ENCODE measurements around the gene IL17RB.

IL17RB gene

DNA sequence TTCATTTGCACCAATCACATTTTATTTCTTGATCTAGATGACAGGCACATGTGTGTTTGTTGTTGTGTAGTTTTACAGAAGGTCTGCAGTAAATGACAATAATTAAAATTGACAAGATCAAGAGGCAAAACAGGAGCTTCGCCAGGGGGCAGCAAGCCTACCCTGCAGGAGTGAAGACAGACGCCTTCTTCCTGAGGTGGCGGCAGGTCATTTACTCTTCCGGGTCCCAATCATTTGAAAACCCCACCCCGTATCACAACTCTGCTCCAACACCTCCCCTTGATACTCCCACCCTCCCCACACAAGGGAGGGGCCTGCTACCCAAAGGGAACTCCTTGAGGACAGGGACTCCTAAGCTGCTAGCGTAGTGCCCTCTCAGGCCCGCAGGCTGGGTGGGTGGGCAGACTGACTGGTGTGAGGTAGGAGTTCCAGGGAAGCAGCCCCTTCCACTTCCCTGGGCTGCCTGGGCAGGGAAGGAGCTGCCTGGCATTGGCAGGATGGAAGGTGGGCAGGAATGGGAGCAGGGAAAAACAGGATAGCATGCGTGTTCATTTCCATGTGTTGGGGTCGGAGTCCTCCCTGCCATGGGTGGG, 13.2 kb upstream of the IL17RB start:
- no peak for DNase-seq (ENCODE audit: low read depth)

DNA sequence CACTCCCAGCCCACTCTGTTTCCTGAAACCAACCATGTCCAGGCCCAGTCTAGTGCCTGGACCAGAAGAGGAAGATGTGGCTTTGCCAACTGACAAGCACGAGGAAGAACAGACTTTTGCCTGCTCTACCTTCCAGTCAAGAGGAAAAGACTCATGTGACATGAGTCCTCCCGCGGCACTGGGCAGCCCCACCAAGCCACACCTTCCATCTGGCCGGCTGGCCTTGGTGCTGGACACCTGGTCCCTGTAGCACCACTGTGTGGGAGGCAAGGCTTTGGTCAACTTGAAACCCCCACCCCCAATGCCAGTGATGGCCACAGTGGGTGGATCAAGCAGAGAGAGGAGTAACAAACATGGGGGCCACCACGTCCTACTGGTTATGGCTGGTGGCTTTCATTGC, 12.7 kb upstream of the IL17RB start:
- no peak for DNase-seq (ENCODE audit: low read depth)

DNA sequence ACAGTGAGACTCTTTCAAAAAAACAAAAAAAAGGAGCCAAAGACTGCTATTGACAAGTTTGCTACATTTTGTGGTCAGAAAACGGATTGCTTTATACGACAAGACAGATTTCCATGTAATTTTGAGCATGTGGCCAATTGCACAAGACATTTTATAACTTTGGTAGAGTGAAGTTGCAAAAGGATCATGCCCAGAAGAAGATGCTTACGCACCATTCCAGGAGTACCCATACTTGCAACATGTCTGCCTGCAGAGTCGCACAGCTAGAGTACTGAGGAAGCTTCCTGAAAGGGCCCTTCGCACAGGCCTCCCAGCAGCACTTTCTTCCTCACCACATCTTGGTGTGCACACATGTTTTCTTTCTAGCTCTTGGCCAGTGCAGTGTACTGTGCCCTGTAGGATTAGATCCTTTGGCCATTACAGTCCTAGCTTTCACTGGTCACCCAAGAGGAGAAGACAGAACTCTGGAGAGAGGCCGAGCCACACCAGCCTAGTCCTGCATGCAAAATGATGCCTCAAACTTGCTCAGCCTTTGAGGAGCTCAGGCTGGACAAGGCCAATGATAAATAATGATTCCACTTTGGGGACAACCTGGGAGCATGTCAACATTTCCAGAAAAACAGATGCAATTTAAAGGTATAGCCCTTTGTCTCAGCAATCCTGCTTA, 11.8 kb upstream of the IL17RB start:
- DNase-seq (ENCODE audit: low read depth): no peak

DNA sequence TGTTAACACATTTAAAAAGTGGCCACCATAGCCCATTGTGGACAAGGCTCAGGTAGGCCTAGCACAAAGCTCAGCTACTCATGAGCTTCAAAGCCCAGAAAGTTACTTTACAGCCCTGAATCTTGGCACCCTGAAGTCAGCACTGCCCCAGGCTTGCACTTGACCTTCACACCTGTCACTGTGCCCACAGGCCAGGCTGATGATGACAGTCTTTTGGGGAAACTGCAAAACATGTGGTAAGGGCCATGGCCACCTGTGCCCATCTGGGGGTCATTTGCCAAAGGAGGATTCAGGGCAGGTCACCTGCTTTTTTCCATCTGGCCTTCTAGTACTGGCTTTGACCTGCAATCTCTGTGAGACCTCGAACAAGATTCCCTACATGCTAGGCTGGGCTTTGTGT, 11.1 kb upstream of the IL17RB start:
- no peak for DNase-seq (ENCODE audit: low read depth)

DNA sequence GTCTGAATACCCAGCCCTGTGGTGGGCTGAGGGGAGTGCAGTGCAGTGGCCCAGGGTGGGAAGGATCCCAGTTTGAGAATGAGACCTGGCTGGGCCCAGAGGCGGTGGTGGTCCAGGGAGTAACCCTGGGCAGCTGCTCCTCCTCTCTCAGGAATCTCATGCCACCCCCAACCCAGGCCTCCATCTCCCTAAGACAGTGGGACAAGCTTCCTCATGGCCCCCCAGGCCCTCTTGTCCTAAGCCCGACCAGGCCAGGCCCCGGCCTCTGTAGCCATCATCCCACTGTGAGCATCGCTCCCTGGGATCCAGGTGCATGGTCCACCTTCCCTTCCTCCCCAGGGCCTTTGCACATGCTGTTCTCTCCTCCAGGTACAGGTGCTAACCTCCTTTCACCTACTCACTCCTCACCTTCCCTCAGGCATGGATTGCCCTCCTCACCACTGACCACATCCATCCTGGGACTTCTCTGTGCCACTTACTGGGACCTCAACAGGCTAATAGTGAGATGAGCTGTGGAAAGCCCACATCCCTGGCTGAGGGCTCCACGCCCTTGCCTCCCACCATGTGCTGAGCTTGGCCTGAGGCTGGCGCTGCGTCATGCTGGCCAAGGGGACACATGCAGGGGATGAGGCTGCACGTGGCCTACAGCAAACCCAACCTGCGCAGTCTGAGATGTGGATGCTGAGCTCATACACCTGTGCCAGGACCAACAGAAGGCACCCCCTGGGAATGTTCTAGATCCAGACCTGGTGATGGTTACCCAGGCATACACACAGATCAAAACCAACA, 10.1 kb upstream of the IL17RB start:
- no peak for DNase-seq (ENCODE audit: low read depth)

DNA sequence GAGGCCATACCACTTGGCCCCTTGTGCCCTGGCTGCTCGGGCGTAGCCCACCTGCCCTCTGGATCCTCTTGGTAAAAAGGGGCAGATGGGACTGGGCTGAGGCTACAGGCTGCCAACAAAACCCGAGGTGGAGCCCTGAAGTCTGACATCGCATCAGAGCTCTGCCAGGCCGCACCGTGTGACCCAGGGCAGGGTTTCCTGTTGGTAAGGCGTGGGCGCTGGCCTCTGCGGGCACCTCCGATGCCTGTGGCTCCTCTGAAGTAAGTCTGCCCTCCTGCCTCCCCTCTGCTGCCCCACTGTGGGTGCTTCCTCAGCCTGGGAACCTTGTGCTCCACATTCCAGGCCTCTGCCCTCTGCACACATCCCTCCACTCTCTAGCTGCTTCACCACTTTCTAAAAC, 9.0 kb upstream of the IL17RB start:
- no peak for DNase-seq (ENCODE audit: low read depth)

DNA sequence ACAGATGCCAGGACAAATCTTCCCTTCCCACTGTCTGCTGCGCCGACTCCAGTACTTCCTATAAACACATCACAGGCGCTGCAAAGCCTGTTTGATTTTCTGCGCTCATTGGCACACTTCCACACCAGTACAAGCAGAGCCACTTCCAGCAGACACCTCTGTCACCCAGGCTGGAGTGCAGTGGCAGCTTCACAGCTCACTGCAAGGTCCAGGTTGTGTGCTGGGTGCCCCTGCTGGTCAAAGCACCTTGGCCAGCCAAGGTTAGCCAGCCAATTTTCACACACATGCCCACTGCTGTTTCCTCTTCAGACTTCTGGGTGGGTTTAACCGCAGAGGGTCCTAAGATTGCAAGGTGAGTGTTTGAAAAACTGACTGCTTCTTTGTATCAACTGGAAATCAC, 5.1 kb upstream of the IL17RB start:
- DNase-seq (ENCODE audit: low read depth): no peak

DNA sequence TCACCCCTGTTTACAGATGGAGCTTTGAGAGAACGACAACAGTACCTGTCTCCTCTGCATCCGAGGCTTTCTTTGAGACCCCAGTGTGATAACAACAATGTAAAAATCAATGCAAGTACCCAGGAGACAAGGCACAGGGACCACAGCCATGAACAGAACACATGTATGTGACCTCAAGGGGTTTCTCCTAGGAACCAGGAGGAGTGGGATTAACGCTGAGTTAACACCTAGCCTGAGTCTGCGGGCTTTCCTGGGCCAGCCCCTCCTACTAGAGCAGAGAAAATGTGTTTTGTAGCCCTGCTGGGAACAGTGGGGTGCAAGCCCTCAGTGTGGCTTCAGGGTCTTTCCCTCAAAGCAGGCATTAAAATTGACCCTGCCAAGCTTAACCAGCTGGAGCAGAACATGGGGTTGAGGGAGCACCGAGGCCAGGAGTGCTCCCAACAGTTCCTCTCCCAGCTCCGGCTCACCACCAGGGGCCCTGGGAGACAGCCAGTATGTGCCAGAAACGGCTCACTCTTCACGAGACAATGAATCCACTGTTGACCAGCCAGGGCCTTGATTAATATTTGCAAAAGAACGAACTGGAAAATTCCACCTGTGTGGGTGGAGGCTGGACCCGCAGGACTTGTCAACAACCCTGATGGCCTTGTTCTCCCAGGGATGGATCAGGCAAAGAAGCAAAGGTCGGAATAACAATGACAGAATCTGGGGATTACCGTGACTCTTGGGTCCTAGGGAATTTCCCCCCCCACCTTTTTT, 3.8 kb upstream of the IL17RB start:
- no peak for DNase-seq (ENCODE audit: low read depth)

DNA sequence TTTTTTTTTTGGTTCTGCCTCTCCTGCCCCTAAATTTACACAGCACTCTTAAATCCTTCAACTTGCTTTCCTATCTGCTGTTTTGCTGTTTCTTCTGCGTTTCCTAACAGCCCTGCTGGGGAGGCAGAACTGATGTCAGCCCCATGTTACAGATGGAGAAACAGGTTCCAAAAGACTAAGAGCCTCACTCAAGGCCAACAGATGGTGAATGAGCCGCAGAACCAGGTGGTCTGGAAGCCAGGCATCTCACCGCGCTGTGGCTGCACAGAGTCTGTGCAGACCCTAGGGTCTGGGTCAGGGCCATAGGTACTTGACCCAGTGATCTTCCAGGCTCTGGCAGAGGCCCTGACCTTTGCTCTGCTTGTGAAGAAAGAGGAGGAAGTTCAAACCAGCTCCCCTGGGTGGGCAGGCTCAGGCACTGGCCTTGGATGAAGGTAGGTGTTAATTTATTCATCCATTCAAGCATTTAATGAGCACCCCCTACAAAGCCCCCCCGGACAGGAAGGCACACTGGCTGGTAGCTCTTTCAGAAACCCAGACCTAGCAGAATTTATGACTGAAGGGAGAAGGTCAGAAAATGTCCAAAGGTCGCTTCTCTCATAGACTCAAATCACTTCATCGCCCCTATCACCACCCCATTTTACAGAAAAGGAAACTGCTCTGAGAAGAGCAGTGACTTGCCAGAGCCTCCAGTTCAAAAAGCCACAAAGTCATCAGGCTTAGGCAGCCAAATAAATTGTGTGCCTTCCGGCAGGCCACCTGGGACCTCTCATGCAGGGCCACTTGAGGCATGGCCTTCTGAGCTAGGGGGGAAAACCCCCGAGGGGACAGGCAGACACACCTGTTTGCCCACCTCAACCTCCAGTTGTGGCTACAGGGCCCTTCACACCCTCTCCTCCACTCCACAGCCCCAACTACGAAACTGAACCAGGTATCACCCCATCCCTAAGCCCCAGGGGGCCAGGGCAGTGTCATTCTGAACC, 2.9 kb upstream of the IL17RB start:
- no peak for DNase-seq (ENCODE audit: low read depth)

DNA sequence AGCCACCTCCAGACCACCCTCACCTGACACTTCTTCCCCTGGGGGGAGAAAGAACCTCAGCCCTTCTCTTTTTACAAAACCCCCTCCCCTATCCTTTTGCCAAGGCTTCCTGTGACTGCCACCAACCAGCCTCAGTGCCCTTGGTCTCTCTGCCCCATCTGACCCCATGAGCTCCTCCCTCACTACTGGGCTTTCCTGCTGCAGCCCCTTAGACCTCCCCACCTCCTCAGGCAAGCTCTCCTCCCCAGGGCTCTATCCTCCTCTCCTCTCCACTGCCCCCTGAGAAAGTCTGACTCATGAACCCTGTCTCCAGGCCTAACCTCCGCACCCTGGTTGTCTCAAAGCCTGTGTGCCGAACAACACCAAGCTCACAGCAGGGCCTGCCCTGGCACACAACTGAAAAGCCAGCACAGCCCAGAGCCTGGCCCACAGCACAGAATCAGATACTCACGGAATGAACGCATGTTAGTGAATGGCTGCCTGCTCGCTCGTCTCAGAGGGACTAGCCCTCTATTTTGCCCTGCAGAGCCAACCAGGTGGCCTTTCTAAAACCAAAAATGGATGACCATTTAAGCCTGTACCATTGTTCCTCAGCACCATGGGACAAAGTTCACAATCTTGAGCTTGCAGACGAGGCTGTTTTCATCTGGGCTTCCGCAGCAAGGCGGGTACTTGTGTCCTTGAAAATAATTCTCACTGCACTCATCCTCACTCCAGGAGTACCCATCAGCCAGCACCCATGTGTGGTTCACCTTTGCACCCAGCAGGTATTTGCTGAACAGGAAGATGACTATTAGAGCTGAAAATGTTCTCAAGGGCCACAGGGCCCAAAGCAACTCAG, 1.9 kb upstream of the IL17RB start:
- no peak for DNase-seq (ENCODE audit: low read depth)

DNA sequence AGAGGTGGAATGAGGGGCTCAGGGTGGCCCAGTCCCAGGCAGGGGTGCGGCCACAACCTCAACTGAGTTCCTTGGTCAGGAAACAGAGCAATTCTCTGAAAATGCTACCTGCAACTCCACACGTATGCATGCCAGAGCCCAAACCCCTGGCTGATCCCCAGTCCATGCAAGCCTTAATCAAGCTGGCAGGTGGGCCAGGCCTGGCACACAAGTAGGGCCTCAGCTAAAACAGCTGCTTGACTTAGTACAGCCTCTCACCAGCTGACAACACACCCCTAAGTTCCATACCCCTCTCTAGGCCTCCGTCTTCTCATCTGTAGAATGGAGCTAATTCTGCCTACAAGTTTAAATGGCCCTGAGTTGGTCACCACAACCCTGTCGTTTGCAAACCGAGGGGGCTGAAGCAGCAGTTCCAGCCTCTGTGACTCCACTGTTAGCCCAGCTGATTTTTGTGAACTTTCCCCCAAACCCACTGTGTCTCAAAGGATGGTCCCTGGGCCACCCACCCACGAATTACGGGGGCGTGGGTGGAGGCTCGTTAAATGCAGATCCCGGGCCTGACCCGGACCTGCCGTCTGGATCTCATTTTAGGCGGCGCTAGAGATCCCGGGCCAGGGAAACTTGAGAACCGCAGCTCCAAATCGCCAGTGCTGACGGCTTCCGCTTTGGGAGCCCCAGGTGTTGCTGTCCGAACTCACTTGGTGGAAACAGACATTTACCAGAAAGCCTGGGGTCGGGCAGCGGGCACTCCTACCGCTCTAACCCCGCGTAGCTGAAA, 1.1 kb upstream of the IL17RB start:
- no peak for DNase-seq (ENCODE audit: low read depth)

DNA sequence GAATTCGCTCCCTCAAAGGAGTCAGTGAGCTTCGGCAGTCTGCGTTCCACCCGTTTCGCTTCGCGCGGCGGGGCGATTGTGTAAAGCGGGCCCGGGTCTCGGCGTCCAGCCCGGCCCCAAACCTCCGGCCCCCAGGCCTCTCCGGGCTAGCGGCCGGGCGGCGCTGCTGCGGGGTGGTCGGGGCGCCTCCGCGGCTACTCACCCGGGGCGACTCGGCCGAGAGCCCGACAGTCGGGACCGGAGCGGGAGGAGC, 561 bp upstream of the IL17RB start:
- no peak for DNase-seq (ENCODE audit: low read depth)

DNA sequence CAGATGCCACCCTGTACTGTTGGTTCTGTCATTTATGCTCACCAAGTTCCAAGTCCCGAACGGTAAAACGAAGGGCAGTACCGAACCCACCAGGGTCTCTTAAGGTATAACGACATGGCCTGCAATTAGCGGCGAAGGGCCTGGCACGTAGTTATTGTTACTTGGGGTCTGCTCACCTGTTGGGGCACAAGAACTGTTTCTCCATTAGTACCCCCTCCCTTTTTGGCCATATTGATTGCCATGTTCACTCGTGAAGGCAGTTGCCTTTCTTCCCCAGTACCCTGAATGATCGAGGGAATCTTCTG, 435 bp downstream of the IL17RB start:
- no peak for DNase-seq (ENCODE audit: low read depth)

DNA sequence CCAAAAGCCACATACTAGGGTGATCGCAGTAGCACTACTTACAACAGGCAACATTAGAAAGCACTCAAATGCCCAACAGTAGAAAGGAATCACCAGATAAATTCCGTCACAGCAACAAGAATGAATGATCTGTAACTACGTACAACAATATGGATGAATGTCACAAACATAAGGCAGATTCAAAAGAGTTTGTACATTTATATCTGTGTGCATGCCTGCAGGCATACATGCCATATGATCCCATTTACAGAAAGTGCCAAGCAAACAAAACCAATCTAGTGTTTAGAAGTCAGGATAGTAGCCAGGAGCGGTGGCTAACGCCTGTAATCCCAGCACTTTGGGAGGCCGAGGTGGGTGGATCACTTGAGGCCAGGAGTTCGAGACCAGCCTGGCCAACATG, 3.5 kb downstream of the IL17RB start:
- no peak for DNase-seq (ENCODE audit: low read depth)

DNA sequence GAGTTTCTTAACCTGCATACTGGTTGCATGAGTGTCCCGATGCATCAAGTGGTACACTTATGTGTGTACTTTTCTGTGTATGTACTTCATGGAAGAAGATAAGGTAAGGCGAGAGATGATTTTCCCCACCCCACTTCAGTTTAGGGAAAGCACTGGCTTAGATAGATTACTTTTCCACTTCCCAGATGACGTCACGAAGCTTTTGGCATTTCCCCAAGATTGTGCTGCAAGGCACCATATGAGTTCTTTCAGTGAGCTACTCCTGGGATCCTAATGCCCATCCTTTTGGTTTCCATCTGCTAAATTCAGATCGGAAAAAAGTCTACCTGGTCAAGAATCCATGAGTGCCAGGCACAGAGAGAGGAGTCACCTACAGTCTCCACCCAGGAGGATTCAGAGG, 4.5 kb downstream of the IL17RB start:
- no peak for DNase-seq (ENCODE audit: low read depth)

DNA sequence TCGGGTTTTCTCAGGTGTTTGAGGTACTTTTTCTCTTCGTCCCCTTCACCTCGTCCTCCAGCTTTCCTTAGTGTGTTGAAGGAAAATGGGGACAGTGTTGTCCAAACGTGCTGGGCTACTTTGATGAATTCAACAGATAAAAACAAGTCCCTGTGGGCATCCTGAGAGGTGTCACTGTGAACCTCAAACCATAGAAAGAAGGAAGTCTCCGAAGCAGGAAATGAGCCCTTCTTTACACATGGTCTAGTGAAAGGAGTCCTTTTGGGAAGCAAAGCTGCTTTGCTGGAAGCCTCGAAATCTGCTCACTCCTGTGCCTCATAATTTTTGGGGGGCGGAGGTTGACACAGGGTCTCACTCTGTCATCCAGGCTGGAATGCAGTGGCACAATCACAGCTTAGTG, 10.6 kb downstream of the IL17RB start:
- DNase-seq (ENCODE audit: low read depth): no peak

DNA sequence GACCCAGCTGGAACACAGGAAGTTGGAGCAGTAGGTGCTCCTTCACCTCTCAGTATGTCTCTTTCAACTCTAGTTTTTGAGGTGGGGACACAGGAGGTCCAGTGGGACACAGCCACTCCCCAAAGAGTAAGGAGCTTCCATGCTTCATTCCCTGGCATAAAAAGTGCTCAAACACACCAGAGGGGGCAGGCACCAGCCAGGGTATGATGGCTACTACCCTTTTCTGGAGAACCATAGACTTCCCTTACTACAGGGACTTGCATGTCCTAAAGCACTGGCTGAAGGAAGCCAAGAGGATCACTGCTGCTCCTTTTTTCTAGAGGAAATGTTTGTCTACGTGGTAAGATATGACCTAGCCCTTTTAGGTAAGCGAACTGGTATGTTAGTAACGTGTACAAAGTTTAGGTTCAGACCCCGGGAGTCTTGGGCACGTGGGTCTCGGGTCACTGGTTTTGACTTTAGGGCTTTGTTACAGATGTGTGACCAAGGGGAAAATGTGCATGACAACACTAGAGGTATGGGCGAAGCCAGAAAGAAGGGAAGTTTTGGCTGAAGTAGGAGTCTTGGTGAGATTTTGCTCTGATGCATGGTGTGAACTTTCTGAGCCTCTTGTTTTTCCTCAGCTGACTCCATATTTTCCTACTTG, 11.9 kb downstream of the IL17RB start:
- no peak for DNase-seq (ENCODE audit: low read depth)

DNA sequence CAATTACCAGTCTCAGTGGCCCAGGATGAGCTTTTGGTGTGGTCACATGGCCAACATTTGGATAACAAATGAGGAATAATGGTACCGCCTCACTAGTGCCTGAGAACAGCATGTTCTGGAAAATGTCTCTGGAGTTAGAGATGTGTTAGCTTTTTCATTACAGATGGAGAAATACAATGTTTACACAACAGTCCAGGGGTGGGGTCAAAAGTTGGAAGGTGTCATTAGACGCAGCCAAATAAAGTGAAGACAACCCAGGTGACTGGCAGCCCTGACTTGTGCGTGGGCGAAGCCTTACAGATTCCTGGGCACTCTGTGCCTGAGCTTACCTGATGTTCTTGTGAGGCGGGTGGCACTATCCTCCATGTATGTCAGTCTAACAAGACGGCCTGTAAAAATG, 12.8 kb downstream of the IL17RB start:
- no peak for DNase-seq (ENCODE audit: low read depth)

DNA sequence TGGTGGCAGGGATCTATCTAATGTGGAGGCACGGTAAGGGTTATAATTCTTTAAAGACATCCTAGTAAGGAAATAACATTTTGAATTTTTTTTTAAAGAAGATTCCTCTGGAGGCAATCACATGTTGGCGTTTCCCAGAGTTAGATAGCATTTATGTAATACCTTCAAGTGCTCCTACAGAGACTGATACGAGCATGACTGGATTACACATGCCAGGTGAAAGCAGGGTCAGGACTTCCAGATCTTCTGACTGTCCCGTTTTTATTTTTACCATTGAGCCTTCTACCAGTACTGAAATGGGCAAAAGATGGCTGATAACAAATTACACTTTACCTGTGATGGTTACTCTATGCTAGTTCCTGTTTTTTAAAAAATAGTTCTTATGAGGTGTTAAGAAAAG, 13.8 kb downstream of the IL17RB start:
- DNase-seq (ENCODE audit: low read depth): no peak

DNA sequence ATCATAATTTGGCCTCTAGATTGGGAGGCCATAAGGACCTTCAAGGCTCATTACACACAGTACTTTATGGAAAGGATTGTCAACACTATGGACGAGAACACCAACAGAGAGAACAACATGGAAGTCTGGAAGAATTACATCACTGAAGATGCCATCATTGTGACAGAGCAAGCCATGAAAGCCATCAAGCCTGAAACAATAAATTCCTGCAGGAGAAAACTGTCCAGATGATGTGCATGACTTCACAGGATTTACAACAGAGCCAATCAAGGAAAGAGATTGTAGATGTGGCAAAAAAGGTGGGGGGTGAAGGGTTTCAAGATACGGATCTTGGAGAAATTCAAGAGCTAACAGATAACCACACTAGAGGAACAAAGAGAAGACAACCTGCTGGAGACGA, 15.9 kb downstream of the IL17RB start:
- no peak for DNase-seq (ENCODE audit: low read depth)
